MCF 10A (cell line): ENCODE data around the gene CA12. TPM values are rescaled to one million over a fixed set of nuclear protein-coding genes. Genes with fewer than 3 reads are reported as not detected.

Source experiments
- BruUV-seq: library from RNA; stranded (reverse); fragments of 400-500 nt; replicated peaks from 2 replicates; lab custom pipeline; 2021; lab: Mats Ljungman, UMichigan
- CTCF ChIA-PET: fragments of 300-600 bp; sonication (Branson Sonifier 250); formaldehyde crosslinking; extraction: SDS; loops from one replicate; lab custom pipeline; 2021; ENCODE audit warnings: antibody characterized with exemption, inconsistent platforms; lab: Yijun Ruan, JAX
- POLR2A ChIA-PET: fragments of 300-600, 350-650 bp; sonication (Branson Sonifier 250); formaldehyde crosslinking; extraction: SDS; loops from one replicate; lab custom pipeline; 2020; ENCODE audit warnings: antibody characterized with exemption, inconsistent platforms; lab: Yijun Ruan, JAX
- DNase-seq: peaks from one replicate; pipeline ENCODE4 v3.0.0-alpha.2; 2018; ENCODE audit not compliant: unreplicated experiment
- H3K27ac Mint-ChIP-seq: one replicate; pipeline ENCODE4 v1.8.0; 2022; ENCODE audit warnings: mild to moderate bottlenecking, low read depth, mixed read lengths; ENCODE audit not compliant: unreplicated experiment
- H3K27me3 Mint-ChIP-seq: one replicate; pipeline ENCODE4 v1.8.0; 2022; ENCODE audit warnings: mixed read lengths; ENCODE audit not compliant: insufficient read depth, unreplicated experiment
- H3K36me3 Mint-ChIP-seq: one replicate; pipeline ENCODE4 v1.8.0; 2022; ENCODE audit warnings: mild to moderate bottlenecking, moderate library complexity, mixed read lengths; ENCODE audit not compliant: insufficient read depth, unreplicated experiment
- H3K4me1 Mint-ChIP-seq: one replicate; pipeline ENCODE4 v1.8.0; 2022; ENCODE audit warnings: mixed read lengths; ENCODE audit not compliant: insufficient read depth, unreplicated experiment
- H3K4me3 Mint-ChIP-seq: one replicate; pipeline ENCODE4 v1.8.0; 2022; ENCODE audit warnings: mild to moderate bottlenecking, moderate library complexity, mixed read lengths; ENCODE audit not compliant: unreplicated experiment
- H3K9me3 Mint-ChIP-seq: one replicate; pipeline ENCODE4 v1.8.0; 2022; ENCODE audit warnings: mixed read lengths; ENCODE audit not compliant: unreplicated experiment
- CTCF ChIP-seq: fragments of 200-600 bp; IDR thresholded peaks from one replicate; pipeline ENCODE4 v1.8.0; 2022; ENCODE audit warnings: antibody characterized with exemption, mild to moderate bottlenecking; ENCODE audit not compliant: unreplicated experiment
- intact Hi-C: fragments of 100-400 bp; cut with micrococcal nuclease; formaldehyde crosslinking; loops from 2 replicates; pipeline ENCODE4 v1.14.1; 2022
- total RNA-seq: library from RNA; stranded (reverse); gene quantifications from 2 replicates; pipeline ENCODE4 v1.2.3, GENCODE V29; 2022

CA12 gene
- total RNA-seq, 1 experiment from 2014 or later: 19.6 TPM

DNA sequence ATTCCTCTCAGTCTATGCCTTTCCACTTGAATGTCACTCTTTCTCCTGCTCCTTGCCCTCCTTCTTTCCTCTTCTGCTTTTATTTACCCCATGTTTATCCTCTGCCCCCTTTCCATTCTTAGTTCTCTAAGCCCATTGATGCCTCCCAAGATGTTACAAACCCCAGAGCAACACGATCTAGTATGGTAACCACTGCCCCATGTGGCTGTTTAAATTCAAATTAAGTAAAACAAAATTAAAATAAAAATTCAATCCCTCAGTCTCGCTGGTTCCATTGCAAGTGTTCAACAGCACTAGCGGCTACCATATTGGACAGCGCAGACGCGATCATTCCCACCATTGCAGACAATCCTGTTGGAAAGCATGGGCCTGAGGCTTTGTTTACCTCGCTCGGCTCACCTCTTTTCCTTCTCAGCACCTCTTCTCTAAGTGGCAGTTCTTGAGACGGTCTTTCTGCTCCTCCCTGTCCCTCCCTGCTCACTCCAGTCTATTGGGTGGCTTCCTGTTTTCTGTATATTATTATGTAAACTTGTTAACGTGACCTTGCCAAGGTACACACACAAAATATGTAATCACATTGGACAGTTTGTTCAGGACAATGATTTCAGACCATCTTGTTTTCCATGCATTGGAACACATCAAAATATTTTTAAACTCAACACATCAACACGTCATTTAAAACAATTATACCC, 21.8 kb upstream of the CA12 start:
- Mint-ChIP-seq H3K36me3 (no peaks in the 10 kb centered on the region), H3K4me3 (no peak overlapping the region), H3K4me1 (peaks cover 6% of the 10 kb centered on the region), H3K27ac (no peak overlapping the region), H3K9me3 (no peaks in the 10 kb centered on the region), H3K27me3 (no peaks in the 10 kb centered on the region)
- POLR2A ChIA-PET: interaction anchor here (0.6 to 2.9 kb wide), 12 partner anchors 18 to 271 kb away, joined by 3 to 11 read pairs (median 3); no protein-coding TSS in a partner anchor
- no peak for DNase-seq
- CTCF ChIA-PET: interaction anchor here (0.7 to 2.9 kb wide), 20 partner anchors 9 to 610 kb away, joined by 3 to 70 read pairs (median 6); no protein-coding TSS in a partner anchor
- intact Hi-C loops: loop anchor here (1.0 to 10.0 kb wide), 3 partner anchors 101 to 246 kb away; partner anchors contain the start of genes RPS27L and USP3
- no TSS peak for BruUV-seq
- TF ChIP-seq CTCF: no peak

DNA sequence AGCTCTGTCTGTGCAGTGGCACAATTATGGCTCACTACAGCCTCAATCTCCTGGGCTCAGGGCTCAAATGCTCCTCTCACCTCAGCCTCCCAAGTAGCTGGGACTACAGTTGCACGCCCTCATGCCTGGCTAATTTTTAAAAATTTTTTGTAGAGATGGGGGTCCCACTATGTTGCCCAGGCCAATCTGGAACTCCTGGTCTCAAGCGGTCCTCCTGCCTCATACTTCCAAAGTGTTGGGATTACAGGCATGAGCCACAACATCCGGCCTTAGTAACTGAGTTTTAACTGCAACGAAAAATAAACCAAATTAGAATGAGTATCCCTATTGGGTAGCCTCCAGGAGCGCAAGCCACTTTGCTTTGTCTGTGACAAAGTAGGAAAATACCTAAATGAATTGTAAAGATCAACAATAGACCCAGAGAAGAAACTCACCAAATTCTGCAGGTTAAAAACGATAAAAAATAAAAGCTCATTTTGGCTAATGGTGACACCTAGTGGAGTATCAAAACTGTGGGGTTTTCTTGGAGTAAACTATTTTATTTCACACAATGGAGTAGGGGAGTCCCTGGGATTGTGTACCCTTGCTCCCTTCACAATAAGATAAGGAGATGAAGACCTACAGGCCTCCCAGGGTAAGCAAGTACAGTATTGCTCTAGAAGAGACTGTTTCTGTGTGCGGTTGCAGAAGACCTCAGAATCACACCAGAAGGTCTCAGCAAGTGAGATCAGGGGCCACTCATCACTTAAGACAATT, 21.0 kb upstream of the CA12 start:
- CTCF ChIA-PET: interaction anchor here (0.6 to 2.9 kb wide), 22 partner anchors 8 to 201 kb away, joined by 3 to 70 read pairs (median 3); partner anchors contain the start of gene APH1B
- POLR2A ChIA-PET: interaction anchor here (0.6 to 2.9 kb wide), 10 partner anchors 17 to 305 kb away, joined by 3 to 11 read pairs (median 3); no protein-coding TSS in a partner anchor
- intact Hi-C loops: loop anchor here (1.0 to 10.0 kb wide), 3 partner anchors 102 to 245 kb away; partner anchors contain the start of genes RPS27L and USP3

DNA sequence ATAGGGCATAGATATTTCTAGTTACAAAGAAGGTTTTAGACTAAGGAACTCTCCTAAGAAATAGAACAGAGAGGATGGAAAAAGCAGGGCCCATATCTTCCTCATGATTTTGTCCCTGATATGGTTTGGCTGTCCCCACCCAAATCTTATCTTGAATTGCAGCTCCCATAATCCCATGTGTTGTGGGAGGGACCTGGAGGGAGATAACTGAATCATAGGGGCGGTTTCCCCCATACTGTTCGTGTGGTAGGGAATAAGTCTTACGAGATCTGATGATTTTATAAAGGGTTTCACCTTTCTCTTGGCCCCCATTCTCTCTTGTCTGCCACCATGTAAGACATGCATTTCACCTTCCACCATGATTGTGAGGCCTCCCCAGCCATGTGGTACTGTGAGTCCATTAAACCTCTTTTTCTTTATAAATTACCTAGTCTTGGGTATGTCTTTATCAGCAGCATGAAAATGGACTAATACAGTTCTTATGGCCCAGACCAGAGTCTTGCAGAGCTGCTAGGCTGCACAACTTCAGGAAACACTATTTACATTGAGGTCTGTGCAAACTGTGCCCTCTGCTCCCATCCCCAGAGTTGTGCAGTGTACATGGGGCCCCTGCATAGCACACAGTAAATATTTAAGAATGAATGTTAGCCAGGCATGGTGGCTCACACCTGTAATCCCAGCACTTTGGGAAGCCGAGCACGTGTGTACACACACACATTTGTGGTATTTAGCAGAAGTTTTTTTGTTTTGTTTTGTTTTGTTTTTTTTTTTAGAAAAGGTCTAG, 20.3 kb upstream of the CA12 start:
- ChIA-PET CTCF (interaction anchor here (0.5 to 2.9 kb wide), 21 partner anchors 8 to 242 kb away, joined by 3 to 70 read pairs (median 3); partner anchors contain the start of gene APH1B), POLR2A (interaction anchor here (0.6 to 2.9 kb wide), 9 partner anchors 22 to 304 kb away, joined by 3 to 11 read pairs (median 6); no protein-coding TSS in a partner anchor)
- H3K4me1 Mint-ChIP-seq: peaks cover 6% of the 10 kb centered on the region
- intact Hi-C loops: loop anchor here (5.0 to 10.0 kb wide), 2 partner anchors 103 to 245 kb away; partner anchors contain the start of genes RPS27L and USP3
- H3K9me3 Mint-ChIP-seq: no peaks in the 10 kb centered on the region
- H3K27me3 Mint-ChIP-seq: no peaks in the 10 kb centered on the region
- TF ChIP-seq CTCF: no peak
- H3K4me3 Mint-ChIP-seq: no peak overlapping the region
- H3K36me3 Mint-ChIP-seq: no peaks in the 10 kb centered on the region
- BruUV-seq: no TSS peak
- DNase-seq: no peak
- H3K27ac Mint-ChIP-seq: no peak overlapping the region

More for the DNA sequence above, 21.0 kb upstream of the CA12 start:
- peak; percentile 58 for DNase-seq
- H3K4me1 Mint-ChIP-seq: peaks cover 6% of the 10 kb centered on the region
- no peak overlapping the region for H3K4me3 Mint-ChIP-seq
- H3K36me3 Mint-ChIP-seq: no peaks in the 10 kb centered on the region
- no peaks in the 10 kb centered on the region for H3K9me3 Mint-ChIP-seq
- BruUV-seq: no TSS peak
- H3K27ac Mint-ChIP-seq: no peak overlapping the region
- no peaks in the 10 kb centered on the region for H3K27me3 Mint-ChIP-seq
- peak; percentile 59 for TF ChIP-seq CTCF
